ENCODE results near the gene KDM4C. TPM values are rescaled to one million over a fixed set of nuclear protein-coding genes. Genes with fewer than 3 reads are reported as not detected.

The KDM4C gene
- total RNA-seq, 1 experiment from 2014 or later: 61.1 TPM

GRCh38 chr9:7117676-7118561 is 360.1 kb downstream of the KDM4C start:
- Histone ChIP-seq H3K4me1 (ENCODE audit: low read length) (no peaks in the 10 kb centered on the region), H3K27me3 (ENCODE audit: low read length) (no peaks in the 10 kb centered on the region), H3K27ac (ENCODE audit: low read length) (no peak overlapping the region), H3K9me2 (replicated peaks; ENCODE audit: insufficient read depth, low read length) (no peaks in the 10 kb centered on the region), H2AFZ (ENCODE audit: low read length) (no peak overlapping the region), H3K9me3 (ENCODE audit: low read length) (no peaks in the 10 kb centered on the region), H4K20me1 (ENCODE audit: insufficient read depth, low read depth, low read length) (no peaks in the 10 kb centered on the region), H3K9ac (ENCODE audit: low read length) (no peak overlapping the region), H3K36me3 (ENCODE audit: insufficient read depth, low read length) (no peaks in the 10 kb centered on the region), H3K4me3 (ENCODE audit: low read length) (no peak overlapping the region), H3K79me2 (ENCODE audit: low read length) (no peaks in the 10 kb centered on the region), H3K4me2 (ENCODE audit: low read depth, low read length, poor library complexity, severe bottlenecking) (no peak overlapping the region)
- no peak for DNase-seq

GRCh38 chr9:7118633-7119032 is 360.9 kb downstream of the KDM4C start:
- Histone ChIP-seq H3K27ac (ENCODE audit: low read length) (no peak overlapping the region), H3K9me2 (replicated peaks; ENCODE audit: insufficient read depth, low read length) (no peaks in the 10 kb centered on the region), H3K9me3 (ENCODE audit: low read length) (no peaks in the 10 kb centered on the region), H2AFZ (ENCODE audit: low read length) (no peak overlapping the region), H4K20me1 (ENCODE audit: insufficient read depth, low read depth, low read length) (no peaks in the 10 kb centered on the region), H3K9ac (ENCODE audit: low read length) (no peak overlapping the region), H3K4me1 (ENCODE audit: low read length) (no peaks in the 10 kb centered on the region), H3K4me3 (ENCODE audit: low read length) (no peak overlapping the region), H3K27me3 (ENCODE audit: low read length) (no peaks in the 10 kb centered on the region), H3K4me2 (ENCODE audit: low read depth, low read length, poor library complexity, severe bottlenecking) (no peak overlapping the region), H3K79me2 (ENCODE audit: low read length) (no peaks in the 10 kb centered on the region), H3K36me3 (ENCODE audit: insufficient read depth, low read length) (no peaks in the 10 kb centered on the region)
- DNase-seq: no peak

GRCh38 chr9:7119612-7120011 is 361.8 kb downstream of the KDM4C start:
- Histone ChIP-seq H2AFZ (ENCODE audit: low read length) (no peak overlapping the region), H3K4me2 (ENCODE audit: low read depth, low read length, poor library complexity, severe bottlenecking) (no peak overlapping the region), H3K9ac (ENCODE audit: low read length) (no peak overlapping the region), H3K27me3 (ENCODE audit: low read length) (no peaks in the 10 kb centered on the region), H3K27ac (ENCODE audit: low read length) (no peak overlapping the region), H3K4me3 (ENCODE audit: low read length) (no peak overlapping the region), H3K9me3 (ENCODE audit: low read length) (no peaks in the 10 kb centered on the region), H3K9me2 (replicated peaks; ENCODE audit: insufficient read depth, low read length) (no peaks in the 10 kb centered on the region), H3K79me2 (ENCODE audit: low read length) (no peaks in the 10 kb centered on the region), H3K36me3 (ENCODE audit: insufficient read depth, low read length) (no peaks in the 10 kb centered on the region), H3K4me1 (ENCODE audit: low read length) (no peaks in the 10 kb centered on the region), H4K20me1 (ENCODE audit: insufficient read depth, low read depth, low read length) (no peaks in the 10 kb centered on the region)
- no peak for DNase-seq

DNA sequence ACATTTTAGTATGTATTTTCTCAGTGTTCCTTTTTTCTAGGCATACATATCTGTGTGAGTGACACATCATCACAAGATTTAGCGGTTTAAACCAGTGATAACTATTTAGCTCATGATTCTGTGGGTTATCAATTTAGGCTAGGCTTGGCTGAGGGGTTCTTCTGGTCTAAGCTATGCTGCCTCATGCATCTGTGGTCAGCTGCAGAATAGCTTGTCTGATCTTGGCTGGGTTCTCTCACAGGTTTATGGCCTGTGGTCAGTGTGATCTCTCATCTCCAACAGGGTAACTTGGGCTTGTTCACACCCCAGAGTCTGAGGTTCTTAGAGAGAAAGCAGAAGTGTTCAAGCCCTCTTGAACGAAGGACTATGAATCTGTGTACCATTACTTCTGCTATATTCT is 363.3 kb downstream of the KDM4C start:
- no peak for DNase-seq
- Histone ChIP-seq H3K4me2 (ENCODE audit: low read depth, low read length, poor library complexity, severe bottlenecking) (no peak overlapping the region), H3K27ac (ENCODE audit: low read length) (no peak overlapping the region), H3K4me1 (ENCODE audit: low read length) (no peaks in the 10 kb centered on the region), H3K9me3 (ENCODE audit: low read length) (no peaks in the 10 kb centered on the region), H3K79me2 (ENCODE audit: low read length) (no peaks in the 10 kb centered on the region), H3K9ac (ENCODE audit: low read length) (no peak overlapping the region), H3K4me3 (ENCODE audit: low read length) (no peak overlapping the region), H3K27me3 (ENCODE audit: low read length) (no peaks in the 10 kb centered on the region), H3K9me2 (replicated peaks; ENCODE audit: insufficient read depth, low read length) (no peaks in the 10 kb centered on the region), H3K36me3 (ENCODE audit: insufficient read depth, low read length) (no peaks in the 10 kb centered on the region), H4K20me1 (ENCODE audit: insufficient read depth, low read depth, low read length) (no peaks in the 10 kb centered on the region), H2AFZ (ENCODE audit: low read length) (no peak overlapping the region)

- no peak overlapping the region for H3K4me2 ChIP-seq (ENCODE audit: low read depth, low read length, poor library complexity, severe bottlenecking)
These were observed 363.9 kb downstream of the KDM4C start for GRCh38 chr9:7121664-7122063.

DNA sequence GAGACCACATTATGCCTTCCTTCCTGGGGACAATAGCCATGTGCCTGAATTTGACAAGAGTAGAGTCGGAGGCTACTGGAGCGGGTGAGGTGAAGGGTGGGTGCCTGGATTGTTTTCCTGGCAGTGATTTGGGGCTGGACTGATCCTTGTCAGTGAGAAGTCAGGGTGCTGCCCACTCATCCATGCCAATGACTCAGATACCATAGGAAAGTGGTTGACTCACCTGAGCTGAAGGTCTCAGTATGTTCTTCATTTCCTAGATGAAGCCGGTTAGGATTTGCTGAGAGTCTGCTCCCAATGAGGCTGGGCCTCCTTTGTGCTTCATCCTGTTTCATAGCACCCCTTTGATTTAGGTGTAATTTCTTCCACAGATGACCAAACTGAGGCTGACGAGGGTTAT is 366.0 kb downstream of the KDM4C start:
- no peaks in the 10 kb centered on the region for H3K79me2 ChIP-seq (ENCODE audit: low read length)
- no peaks in the 10 kb centered on the region for H3K4me1 ChIP-seq (ENCODE audit: low read length)
- H3K9ac ChIP-seq (ENCODE audit: low read length): no peak overlapping the region
- H3K27me3 ChIP-seq (ENCODE audit: low read length): no peaks in the 10 kb centered on the region
- no peak overlapping the region for H3K4me2 ChIP-seq (ENCODE audit: low read depth, low read length, poor library complexity, severe bottlenecking)
- no peak overlapping the region for H3K27ac ChIP-seq (ENCODE audit: low read length)
- H3K9me3 ChIP-seq (ENCODE audit: low read length): no peaks in the 10 kb centered on the region
- H2AFZ ChIP-seq (ENCODE audit: low read length): no peak overlapping the region
- no peak for DNase-seq
- H3K9me2 ChIP-seq (replicated peaks; ENCODE audit: insufficient read depth, low read length): no peaks in the 10 kb centered on the region; the same call in 1 of the 2 replicates
- H3K36me3 ChIP-seq (ENCODE audit: insufficient read depth, low read length): no peaks in the 10 kb centered on the region
- H3K4me3 ChIP-seq (ENCODE audit: low read length): no peak overlapping the region
- no peaks in the 10 kb centered on the region for H4K20me1 ChIP-seq (ENCODE audit: insufficient read depth, low read depth, low read length)

More at GRCh38 chr9:7121664-7122063, 363.9 kb downstream of the KDM4C start:
- H3K9ac ChIP-seq (ENCODE audit: low read length): no peak overlapping the region
- H4K20me1 ChIP-seq (ENCODE audit: insufficient read depth, low read depth, low read length): no peaks in the 10 kb centered on the region
- no peaks in the 10 kb centered on the region for H3K79me2 ChIP-seq (ENCODE audit: low read length)
- no peaks in the 10 kb centered on the region for H3K27me3 ChIP-seq (ENCODE audit: low read length)
- H3K4me3 ChIP-seq (ENCODE audit: low read length): no peak overlapping the region
- H3K4me1 ChIP-seq (ENCODE audit: low read length): no peaks in the 10 kb centered on the region
- H3K9me2 ChIP-seq (replicated peaks; ENCODE audit: insufficient read depth, low read length): no peaks in the 10 kb centered on the region; the same call in 1 of the 2 replicates
- no peaks in the 10 kb centered on the region for H3K36me3 ChIP-seq (ENCODE audit: insufficient read depth, low read length)
- DNase-seq: no peak
- no peak overlapping the region for H3K27ac ChIP-seq (ENCODE audit: low read length)
- H3K9me3 ChIP-seq (ENCODE audit: low read length): no peaks in the 10 kb centered on the region
- no peak overlapping the region for H2AFZ ChIP-seq (ENCODE audit: low read length)

DNA sequence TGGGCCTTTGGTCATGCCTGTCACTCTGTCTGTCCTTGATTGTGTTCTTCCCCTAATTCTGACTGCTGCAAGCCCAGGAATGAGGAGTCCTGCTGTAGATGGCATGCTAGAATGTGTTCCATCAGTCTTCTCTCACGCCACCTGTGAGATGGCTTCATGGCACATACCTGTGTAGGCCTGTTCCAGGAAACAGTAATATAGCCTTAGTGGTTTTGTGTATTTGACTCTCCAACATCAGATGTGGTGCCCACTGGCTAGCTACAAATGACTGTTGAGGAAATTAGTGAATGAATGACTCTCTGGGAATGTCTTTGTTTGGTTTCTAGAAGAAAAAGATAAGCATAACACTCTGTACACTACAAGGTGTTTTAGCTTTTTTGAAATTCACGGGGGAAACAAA is 367.5 kb downstream of the KDM4C start:
- no peaks in the 10 kb centered on the region for H3K27me3 ChIP-seq (ENCODE audit: low read length)
- no peak overlapping the region for H2AFZ ChIP-seq (ENCODE audit: low read length)
- no peak overlapping the region for H3K27ac ChIP-seq (ENCODE audit: low read length)
- H3K4me2 ChIP-seq (ENCODE audit: low read depth, low read length, poor library complexity, severe bottlenecking): no peak overlapping the region
- no peak for DNase-seq
- H3K9ac ChIP-seq (ENCODE audit: low read length): no peak overlapping the region
- no peaks in the 10 kb centered on the region for H3K9me3 ChIP-seq (ENCODE audit: low read length)
- H3K4me1 ChIP-seq (ENCODE audit: low read length): no peaks in the 10 kb centered on the region
- no peaks in the 10 kb centered on the region for H3K36me3 ChIP-seq (ENCODE audit: insufficient read depth, low read length)
- no peaks in the 10 kb centered on the region for H3K79me2 ChIP-seq (ENCODE audit: low read length)
- no peaks in the 10 kb centered on the region; the same call in 1 of the 2 replicates for H3K9me2 ChIP-seq (replicated peaks; ENCODE audit: insufficient read depth, low read length)
- H4K20me1 ChIP-seq (ENCODE audit: insufficient read depth, low read depth, low read length): no peaks in the 10 kb centered on the region
- H3K4me3 ChIP-seq (ENCODE audit: low read length): no peak overlapping the region

DNA sequence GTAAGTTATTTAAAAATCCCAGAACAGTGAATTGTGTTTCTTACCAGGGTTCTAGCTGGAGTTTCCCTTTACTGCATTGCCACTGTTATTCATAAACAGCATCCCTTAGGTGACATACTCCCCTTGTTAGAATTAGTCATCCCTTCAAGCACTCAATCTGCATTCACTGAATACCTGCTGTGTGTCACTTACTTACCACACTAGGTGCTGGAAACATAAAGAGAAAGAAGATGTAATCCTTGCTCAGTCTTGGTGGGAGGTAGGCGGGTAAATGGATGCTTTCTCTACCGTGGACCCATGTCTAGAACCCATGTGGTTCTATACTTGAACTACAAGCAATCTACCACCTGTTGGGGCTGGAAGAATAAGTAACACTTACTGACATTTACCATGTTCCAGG is 371.6 kb downstream of the KDM4C start:
- no peaks in the 10 kb centered on the region for H3K4me1 ChIP-seq (ENCODE audit: low read length)
- no peaks in the 10 kb centered on the region for H3K36me3 ChIP-seq (ENCODE audit: insufficient read depth, low read length)
- H3K27me3 ChIP-seq (ENCODE audit: low read length): no peaks in the 10 kb centered on the region
- no peaks in the 10 kb centered on the region for H4K20me1 ChIP-seq (ENCODE audit: insufficient read depth, low read depth, low read length)
- no peak overlapping the region for H3K4me3 ChIP-seq (ENCODE audit: low read length)
- no peak for DNase-seq
- H3K9ac ChIP-seq (ENCODE audit: low read length): no peak overlapping the region
- H3K79me2 ChIP-seq (ENCODE audit: low read length): no peaks in the 10 kb centered on the region
- no peak overlapping the region for H2AFZ ChIP-seq (ENCODE audit: low read length)
- H3K9me2 ChIP-seq (replicated peaks; ENCODE audit: insufficient read depth, low read length): no peaks in the 10 kb centered on the region; the same call in 1 of the 2 replicates
- H3K9me3 ChIP-seq (ENCODE audit: low read length): no peaks in the 10 kb centered on the region
- no peak overlapping the region for H3K27ac ChIP-seq (ENCODE audit: low read length)
- H3K4me2 ChIP-seq (ENCODE audit: low read depth, low read length, poor library complexity, severe bottlenecking): no peak overlapping the region

All from Karpas-422 (cell line).